HTR-8/SVneo (cell line): Measurements from ENCODE around the gene BDH2.

Experiments
- DNase-seq: peaks from one replicate; pipeline ENCODE4 v3.0.0; 2011; ENCODE audit warnings: low spot score, mixed read lengths; ENCODE audit not compliant: insufficient read length
- FAIRE-seq: peaks from 2 replicates; lab custom pipeline; 2011; peaks lifted over from hg19 to GRCh38; lab: Jason Lieb, UNC

The BDH2 gene

DNA sequence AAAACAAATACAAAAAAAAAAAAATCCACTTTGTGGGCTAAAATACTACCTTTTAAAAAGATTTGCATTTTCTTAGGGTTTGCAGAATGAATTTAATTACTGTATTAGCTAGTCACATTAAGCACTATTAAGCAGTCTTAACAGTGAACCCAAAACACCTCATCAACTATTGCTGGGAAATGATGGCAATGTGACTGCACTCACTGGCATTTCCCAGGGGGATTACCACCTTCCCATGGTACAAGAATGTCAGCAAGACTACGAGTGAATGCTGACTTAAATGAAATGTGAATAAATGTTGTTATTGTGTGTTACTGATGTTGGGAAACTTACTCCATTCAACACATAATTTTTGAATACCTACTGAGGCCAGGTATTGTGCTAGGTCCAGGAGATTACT lies 13.1 kb downstream of the BDH2 start:
- FAIRE-seq, result no peak

DNA sequence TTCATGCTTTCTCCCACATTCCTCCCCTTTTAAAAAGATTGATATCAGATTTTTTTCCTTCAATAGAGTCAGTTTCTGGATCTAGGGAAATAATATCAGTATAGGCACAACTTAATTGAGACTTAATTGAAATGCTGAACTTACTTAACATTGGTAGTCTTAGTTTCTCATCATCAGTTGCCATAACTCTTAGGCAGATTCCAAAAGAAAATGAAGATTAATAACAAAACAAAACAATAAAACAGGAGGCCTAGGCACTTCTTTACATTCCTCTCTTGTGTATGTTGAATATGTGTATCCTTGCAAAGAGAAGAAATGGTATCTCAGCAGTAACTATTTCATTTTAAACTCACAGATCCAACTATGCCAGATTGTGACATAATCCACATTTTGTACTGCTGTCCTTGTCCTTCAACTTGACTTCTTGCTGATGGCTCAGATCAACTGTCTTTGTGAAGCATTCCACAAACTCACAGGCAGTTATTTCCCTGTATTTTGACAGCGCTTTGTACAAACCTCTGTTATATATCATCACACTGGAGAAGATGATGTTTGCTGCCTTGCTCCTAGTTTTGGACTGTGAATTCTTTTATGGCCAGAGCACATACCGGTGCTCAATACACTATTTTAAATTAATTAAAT lies 14.0 kb downstream of the BDH2 start:
- no peak for FAIRE-seq
- DNase-seq, result no peak

More for the DNA sequence above, 13.1 kb downstream of the BDH2 start:
- no peak for DNase-seq

- no peak for FAIRE-seq
These were observed 20.0 kb downstream of the BDH2 start for GRCh38 chr4:103079621-103080020.

DNA sequence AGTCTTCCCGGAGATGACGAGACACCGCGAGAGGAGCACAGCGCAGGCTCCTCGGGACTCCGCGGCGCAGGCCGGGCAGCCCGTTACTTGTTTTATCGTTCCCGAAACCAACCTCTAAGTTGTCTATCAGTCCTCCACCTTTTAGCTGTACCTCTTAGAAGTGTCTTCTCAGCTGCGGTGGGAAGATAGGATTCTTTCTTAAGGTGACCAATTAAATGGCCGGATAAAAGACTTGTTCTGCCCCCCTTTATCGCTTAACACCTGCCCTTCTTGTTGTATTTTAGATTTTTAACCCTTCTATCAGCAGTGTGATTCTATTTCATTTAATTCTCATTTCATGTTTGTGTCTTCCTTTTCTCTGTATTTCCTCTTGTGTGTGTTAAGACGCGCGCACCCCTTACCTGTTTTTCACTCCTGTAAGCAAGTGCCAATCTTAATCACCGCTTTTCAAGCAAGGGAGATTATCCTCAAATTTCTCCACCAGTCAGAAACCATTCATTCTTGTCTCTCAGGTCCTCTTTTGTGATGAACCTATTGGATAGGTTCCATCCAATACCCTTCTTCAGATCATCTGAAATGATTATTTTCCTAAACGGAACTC lies 22.8 kb downstream of the BDH2 start, which contains the start of gene SLC9B2:
TSS of gene SLC9B2 (minus strand) at position 15 of the 601 bp plus-strand sequence. CDS start 9,211 bp downstream, outside the sequence.
- FAIRE-seq, result no peak
- DNase-seq, result no peak

More at GRCh38 chr4:103079621-103080020, 20.0 kb downstream of the BDH2 start:
- no peak for DNase-seq

- peak; percentile 26 for DNase-seq
- FAIRE-seq, result no peak
These were observed 23.5 kb downstream of the BDH2 start for GRCh38 chr4:103075894-103076746.

DNA sequence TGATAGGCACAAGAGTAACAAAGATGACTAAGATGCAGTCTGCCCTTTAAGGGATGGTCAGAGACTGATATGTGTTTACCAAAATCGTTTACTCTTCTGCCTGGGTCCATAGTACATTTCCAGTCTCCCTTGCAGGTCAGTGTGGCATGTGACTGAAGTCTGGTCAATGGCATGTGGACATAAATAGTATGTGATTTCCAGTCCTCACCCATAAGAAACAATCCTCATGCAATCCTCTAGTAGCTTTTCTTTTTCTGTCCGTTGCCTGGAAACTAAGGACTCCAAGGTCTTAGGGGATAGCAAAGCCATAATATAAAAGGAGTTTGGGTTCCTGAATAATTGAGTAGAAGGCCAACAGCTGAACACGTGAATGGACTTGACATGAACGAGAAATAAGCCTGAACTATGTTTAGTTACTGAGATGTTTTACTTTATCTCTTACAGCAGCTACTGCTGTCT lies 24.2 kb downstream of the BDH2 start:
- no peak for FAIRE-seq
- DNase-seq, result no peak

- FAIRE-seq (no peak), DNase-seq (no peak)
These were observed 24.7 kb downstream of the BDH2 start for GRCh38 chr4:103074744-103075434.

GRCh38 chr4:103073792-103074438 lies 25.7 kb downstream of the BDH2 start:
- DNase-seq (no peak), FAIRE-seq (no peak)

GRCh38 chr4:103067841-103068547 lies 31.6 kb downstream of the BDH2 start:
- DNase-seq, result no peak
- FAIRE-seq, result no peak

DNA sequence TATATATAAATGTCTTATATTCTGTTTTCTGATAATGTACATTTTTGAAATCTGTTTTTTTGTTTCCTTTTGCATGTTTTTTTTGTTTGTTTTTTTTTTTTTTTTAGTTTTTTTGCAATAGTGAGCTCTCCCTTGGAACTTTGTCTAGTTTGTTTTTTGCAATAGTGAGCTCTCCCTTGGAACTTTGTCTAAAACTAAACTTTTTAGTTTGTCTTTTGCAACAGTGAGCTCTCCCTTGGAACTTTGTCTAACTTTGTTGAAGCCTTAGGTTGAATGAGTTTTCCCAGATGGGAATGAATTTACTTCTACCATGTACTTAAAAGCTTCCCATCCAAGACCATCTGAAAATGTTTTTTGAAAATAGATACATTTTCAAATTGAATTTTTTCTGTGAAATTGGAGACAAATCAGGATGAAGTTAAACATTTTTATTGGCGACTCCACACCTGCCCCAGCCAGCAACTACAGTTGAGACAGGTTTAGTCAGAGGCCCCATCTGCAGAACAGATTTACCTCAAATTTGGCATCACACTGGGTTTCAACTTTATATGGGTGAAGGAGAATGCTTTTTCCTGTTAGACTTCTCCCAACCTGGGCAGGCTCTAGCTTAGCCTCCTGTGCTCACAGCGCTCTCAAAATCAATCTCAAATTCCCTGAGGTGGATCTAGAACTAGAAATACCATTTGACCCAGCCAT lies 39.0 kb downstream of the BDH2 start:
- FAIRE-seq (no peak), DNase-seq (no peak)

DNA sequence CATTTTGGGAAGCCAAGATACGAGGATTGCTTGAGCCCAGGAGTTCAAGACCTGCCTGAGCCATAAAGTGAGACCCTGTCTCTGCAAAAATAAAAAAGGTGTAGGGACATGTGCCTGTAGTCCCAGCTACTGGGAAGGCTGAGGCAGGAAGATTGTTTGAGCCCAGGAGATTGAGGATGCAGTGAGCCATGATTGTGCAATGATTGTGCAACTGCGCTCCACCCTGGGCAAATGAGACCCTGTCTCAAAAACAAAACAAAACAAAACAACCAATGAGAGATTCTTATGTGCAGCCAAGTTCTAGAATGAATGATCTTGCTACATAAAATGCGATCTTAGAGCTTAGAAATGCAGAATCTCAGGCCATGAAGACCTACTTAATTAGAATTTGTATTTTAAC lies 45.6 kb downstream of the BDH2 start:
- FAIRE-seq (no peak), DNase-seq (no peak)

DNA sequence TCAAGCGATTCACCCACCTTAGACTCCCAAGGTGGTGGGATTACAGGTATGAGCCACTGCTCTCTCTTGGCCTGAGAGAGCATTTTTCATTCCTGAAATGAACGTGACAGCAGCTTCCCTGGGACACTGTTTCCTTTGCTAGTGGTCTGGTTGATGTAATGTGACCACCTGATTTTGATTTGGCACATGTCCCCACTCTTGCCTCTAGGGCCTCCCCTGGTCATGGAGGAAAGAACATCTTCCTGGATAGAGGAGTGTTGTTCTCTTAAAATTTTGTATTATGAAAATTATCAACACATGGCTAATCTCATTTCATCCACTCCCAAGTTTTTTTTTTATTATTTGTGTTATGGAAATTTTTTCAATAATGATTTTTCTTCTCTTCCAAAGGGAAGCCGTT lies 46.9 kb downstream of the BDH2 start:
- FAIRE-seq (no peak), DNase-seq (no peak)

DNA sequence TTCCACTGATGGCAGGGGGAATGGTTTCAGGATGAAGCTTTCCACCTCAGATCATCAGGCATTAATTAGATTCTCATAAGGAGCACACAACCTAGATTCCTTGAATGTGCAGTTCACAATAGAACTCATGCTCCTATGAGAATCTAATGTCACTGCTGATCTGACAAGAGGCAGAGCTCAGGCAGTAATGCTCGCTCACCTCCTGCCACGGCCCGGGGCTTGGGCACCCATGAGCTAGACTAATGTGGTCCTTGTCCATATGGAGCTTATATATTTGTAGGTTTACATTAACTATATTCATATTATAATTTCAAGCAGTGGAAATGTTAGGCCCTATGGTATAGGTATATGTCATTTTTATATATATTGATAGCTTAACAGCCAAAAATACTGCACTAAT lies 47.5 kb downstream of the BDH2 start:
- DNase-seq, result no peak
- no peak for FAIRE-seq

- DNase-seq (no peak), FAIRE-seq (no peak)
These were observed 48.7 kb downstream of the BDH2 start for GRCh38 chr4:103050736-103051436.

- DNase-seq, result peak; percentile 1
- no peak for FAIRE-seq
These were observed 53.0 kb downstream of the BDH2 start for GRCh38 chr4:103046416-103047290.

DNA sequence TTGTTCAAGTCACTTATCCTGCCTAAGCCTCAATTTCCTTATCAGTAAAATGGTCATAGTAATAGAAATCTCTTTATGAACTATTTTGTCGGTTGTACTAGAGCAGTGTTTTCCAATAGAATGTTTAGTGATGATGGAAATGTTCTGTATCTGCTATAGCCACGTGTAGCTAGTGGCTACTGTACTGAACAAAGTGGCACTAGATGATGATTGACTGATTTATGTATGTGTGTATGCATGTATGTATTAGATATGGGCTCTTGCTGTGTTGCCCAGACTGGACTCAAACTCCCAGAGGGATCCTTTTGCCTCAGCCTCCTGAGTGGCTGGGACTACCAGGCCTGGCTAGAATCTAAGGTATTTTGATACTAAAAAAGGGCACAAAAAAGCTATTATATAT lies 55.5 kb downstream of the BDH2 start:
- FAIRE-seq (no peak), DNase-seq (no peak)

DNA sequence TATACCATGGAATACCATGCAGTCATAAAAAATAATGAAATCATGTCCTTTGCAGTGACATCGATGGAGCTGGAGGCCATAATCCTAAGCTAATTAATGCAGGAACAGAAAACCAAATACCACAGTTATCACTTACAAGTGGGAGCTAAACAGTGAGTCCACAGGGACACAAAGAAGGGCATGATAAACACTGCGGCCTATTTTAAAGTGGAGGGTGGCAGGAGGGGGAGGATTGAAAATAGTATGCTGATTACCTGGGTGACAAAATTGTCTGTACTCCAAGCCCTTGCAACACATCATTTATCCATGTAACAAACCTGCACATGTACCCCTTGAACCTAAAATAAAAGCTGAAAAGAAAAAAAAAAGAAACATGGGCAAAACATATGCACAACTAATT lies 63.5 kb downstream of the BDH2 start:
- FAIRE-seq, result no peak
- no peak for DNase-seq
